OCI-LY7 (cell line): ENCODE data around the gene PLCB1. TPM values are rescaled to one million over a fixed set of nuclear protein-coding genes. Genes with fewer than 3 reads are reported as not detected.

Source experiments
- BruUV-seq: library from RNA; stranded (reverse); fragments of 400-500 nt; replicated peaks from 2 replicates; lab custom pipeline; 2021; lab: Mats Ljungman, UMichigan
- CTCF ChIA-PET: fragments of 300-600 bp; sonication (Branson Sonifier 250); formaldehyde crosslinking; loops from one replicate; lab custom pipeline; 2022; ENCODE audit warnings: antibody characterized with exemption; ENCODE audit not compliant: unreplicated experiment; lab: Charles Lee
- POLR2A ChIA-PET: fragments of 300-600 bp; sonication (Branson Sonifier 250); formaldehyde crosslinking; loops from one replicate; lab custom pipeline; 2022; ENCODE audit warnings: antibody characterized with exemption; lab: Charles Lee
- DNase-seq: peaks from one replicate; pipeline ENCODE4 v3.0.0-alpha.2; 2015; ENCODE audit warnings: low spot score
- H2AFZ ChIP-seq: fragments of 200-600 bp; sonication (generic), shearing (Covaris generic); 2 replicates; pipeline ENCODE4 v1.6.1; 2014; ENCODE audit warnings: mild to moderate bottlenecking, antibody characterized with exemption, low read length, moderate library complexity
- H3K27ac ChIP-seq: fragments of 200-600 bp; sonication (generic); 2 replicates; pipeline ENCODE4 v1.5.1; 2014; ENCODE audit warnings: mixed run types, low read depth, mild to moderate bottlenecking, moderate library complexity, low read length, inconsistent platforms; ENCODE audit not compliant: poor library complexity, severe bottlenecking
- H3K36me3 ChIP-seq: fragments of 200-600 bp; sonication (generic); 2 replicates; pipeline ENCODE4 v1.6.1; 2014; ENCODE audit warnings: mild to moderate bottlenecking, antibody characterized with exemption, low read length, moderate library complexity, mixed read lengths; ENCODE audit not compliant: insufficient read depth
- H3K4me1 ChIP-seq: fragments of 200-600 bp; sonication (generic); 2 replicates; pipeline ENCODE4 v1.5.1; 2014; ENCODE audit warnings: mild to moderate bottlenecking, low read length; ENCODE audit not compliant: insufficient read depth, poor library complexity, severe bottlenecking
- H3K4me2 ChIP-seq: fragments of 200-600 bp; sonication (generic); 2 replicates; pipeline ENCODE4 v1.6.1; 2014; ENCODE audit warnings: mild to moderate bottlenecking, low read length
- H3K4me3 ChIP-seq: fragments of 200-600 bp; sonication (generic); 2 replicates; pipeline ENCODE4 v1.5.1; 2014; ENCODE audit warnings: mild to moderate bottlenecking, low read depth, low read length; ENCODE audit not compliant: poor library complexity, severe bottlenecking
- H3K79me2 ChIP-seq: fragments of 200-600 bp; sonication (generic); 2 replicates; pipeline ENCODE4 v1.6.1; 2016; ENCODE audit warnings: low read depth, mild to moderate bottlenecking, low read length, moderate library complexity, mixed read lengths; ENCODE audit not compliant: insufficient read depth
- H3K9me2 ChIP-seq: fragments of 200-600 bp; sonication (generic); 2 replicates; pipeline ENCODE4 v1.6.1; 2016; ENCODE audit warnings: mild to moderate bottlenecking, low read length, mixed read lengths; ENCODE audit not compliant: insufficient read depth
- H3K9me3 ChIP-seq: fragments of 200-600 bp; sonication (generic); 2 replicates; pipeline ENCODE4 v1.6.1; 2014; ENCODE audit warnings: mild to moderate bottlenecking, mixed run types, low read length, mixed read lengths
- H4K20me1 ChIP-seq: fragments of 200-600 bp; sonication (generic); 2 replicates; pipeline ENCODE4 v1.6.1; 2014; ENCODE audit warnings: mild to moderate bottlenecking, antibody characterized with exemption, low read length, moderate library complexity, mixed read lengths; ENCODE audit not compliant: insufficient read depth
- CTCF ChIP-seq: fragments of 200-600 bp; sonication (generic); conservative IDR thresholded peaks from 2 replicates; pipeline ENCODE4 v1.5.1; 2014; ENCODE audit warnings: mild to moderate bottlenecking, antibody characterized with exemption, low read length, moderate library complexity, mixed read lengths
- EZH2phosphoT487 ChIP-seq: fragments of 200-600 bp; sonication (generic); IDR thresholded peaks from 2 replicates; pipeline ENCODE4 v1.6.1; 2018; ENCODE audit warnings: low read depth, borderline replicate concordance, mild to moderate bottlenecking, mixed run types, antibody characterized with exemption, low read length, moderate library complexity, mixed read lengths
- intact Hi-C: fragments of 100-400 bp; cut with micrococcal nuclease; formaldehyde crosslinking; loops from one replicate; pipeline ENCODE4 v1.10.0; 2022; ENCODE audit not compliant: unreplicated experiment
- total RNA-seq, 2 experiments: library from RNA; depleted of rRNA in 1 of 2; stranded (reverse); fragments of >200 nt in 1 of 2; shearing (Covaris generic) in 1 of 2; gene quantifications; 2 replicates each; pipeline ENCODE4 v1.2.3, GENCODE V29; 2014 to 2022

Gene PLCB1
- total RNA-seq, 2 experiments from 2014 or later = 14.6 to 30.5 TPM

- no peaks in the 10 kb centered on the region for H4K20me1 ChIP-seq
- ChIA-PET CTCF (interaction anchor here (1.2 kb wide), 1 partner anchor 588 kb away, joined by 3 read pairs; no protein-coding TSS in a partner anchor), POLR2A (no interaction called here)
- H2AFZ ChIP-seq = peak overlapping the region; percentile 85
- H3K27ac ChIP-seq = peak overlapping the region; percentile 45
- intact Hi-C loops = loop anchor here (1.0 to 5.0 kb wide), 7 partner anchors 175 to 589 kb away; no protein-coding TSS in a partner anchor
- no TSS peak for BruUV-seq
- H3K9me2 ChIP-seq = no peaks in the 10 kb centered on the region
- peaks cover 31% of the 10 kb centered on the region; the same call in 1 of the 2 replicates for H3K79me2 ChIP-seq
- no peaks in the 10 kb centered on the region for H3K36me3 ChIP-seq
- peak overlapping the region; percentile 76 for H3K4me3 ChIP-seq
- no peaks in the 10 kb centered on the region for H3K9me3 ChIP-seq
- TF ChIP-seq EZH2phosphoT487 = no peak
- TF ChIP-seq CTCF = no peak
- peak; percentile 51 for DNase-seq
- peaks cover 29% of the 10 kb centered on the region for H3K4me1 ChIP-seq
- peak overlapping the region; percentile 75 for H3K4me2 ChIP-seq
These were observed 631 bp downstream of the PLCB1 start for GRCh38 chr20:8132484-8133309.

- Histone ChIP-seq H3K9me2 (no peaks in the 10 kb centered on the region), H3K4me2 (peak overlapping the region; percentile 75), H3K9me3 (no peaks in the 10 kb centered on the region), H2AFZ (peak overlapping the region; percentile 85; the same call in 1 of the 2 replicates), H4K20me1 (no peaks in the 10 kb centered on the region), H3K4me1 (peaks cover 29% of the 10 kb centered on the region), H3K79me2 (peaks cover 31% of the 10 kb centered on the region; the same call in 1 of the 2 replicates), H3K4me3 (peak overlapping the region; percentile 76), H3K36me3 (no peaks in the 10 kb centered on the region), H3K27ac (no peak overlapping the region)
- intact Hi-C loops = loop anchor here (2.0 to 5.0 kb wide), 5 partner anchors 174 to 404 kb away; no protein-coding TSS in a partner anchor
- no peak for DNase-seq
- ChIA-PET POLR2A (no interaction called here), CTCF (interaction anchor here (1.2 kb wide), 1 partner anchor 588 kb away, joined by 3 read pairs; no protein-coding TSS in a partner anchor)
- no peak for TF ChIP-seq EZH2phosphoT487
- TF ChIP-seq CTCF = no peak
- no TSS peak for BruUV-seq
These were observed 1.3 kb downstream of the PLCB1 start for GRCh38 chr20:8133310-8133768.
